IPS-18a (cell line): ENCODE results near the gene TENT4A.

ENCODE experiments used
- H3K27ac ChIP-seq: one replicate; pipeline ENCODE4 v1.5.1; 2013; ENCODE audit warnings: low read length
- H3K27me3 ChIP-seq: one replicate; pipeline ENCODE4 v1.6.1; 2013; ENCODE audit warnings: mild to moderate bottlenecking, low read length; ENCODE audit not compliant: control insufficient read depth, insufficient read depth
- H3K36me3 ChIP-seq: one replicate; pipeline ENCODE4 v1.6.1; 2013; ENCODE audit warnings: low read depth, low read length; ENCODE audit not compliant: control insufficient read depth
- H3K4me1 ChIP-seq: one replicate; pipeline ENCODE4 v1.6.1; 2013; ENCODE audit warnings: low read depth, low read length; ENCODE audit not compliant: control insufficient read depth
- H3K4me3 ChIP-seq: one replicate; pipeline ENCODE4 v1.5.1; 2013; ENCODE audit warnings: low read length
- H3K9ac ChIP-seq: one replicate; pipeline ENCODE4 v1.6.1; 2013; ENCODE audit warnings: mild to moderate bottlenecking, low read length, moderate library complexity
- H3K9me3 ChIP-seq: one replicate; pipeline ENCODE4 v1.6.1; 2013; ENCODE audit warnings: low read depth, low read length; ENCODE audit not compliant: control insufficient read depth

Gene TENT4A

GRCh38 chr5:6785161-6785860 is 72.1 kb downstream of the TENT4A start:
- Histone ChIP-seq H3K27me3 (no peaks in the 10 kb centered on the region), H3K36me3 (no peaks in the 10 kb centered on the region), H3K9ac (no peak overlapping the region), H3K27ac (no peak overlapping the region), H3K9me3 (no peaks in the 10 kb centered on the region), H3K4me1 (no peaks in the 10 kb centered on the region), H3K4me3 (no peak overlapping the region)

GRCh38 chr5:6785861-6786180 is 72.6 kb downstream of the TENT4A start:
- H3K4me1 ChIP-seq, result no peaks in the 10 kb centered on the region
- no peaks in the 10 kb centered on the region for H3K27me3 ChIP-seq

GRCh38 chr5:6786786-6787495 is 73.7 kb downstream of the TENT4A start:
- Histone ChIP-seq H3K27me3 (no peaks in the 10 kb centered on the region), H3K36me3 (no peaks in the 10 kb centered on the region), H3K27ac (no peak overlapping the region), H3K9ac (no peak overlapping the region), H3K4me1 (no peaks in the 10 kb centered on the region), H3K9me3 (no peaks in the 10 kb centered on the region), H3K4me3 (no peak overlapping the region)

More at GRCh38 chr5:6785861-6786180, 72.6 kb downstream of the TENT4A start:
- Histone ChIP-seq H3K4me3 (no peak overlapping the region), H3K27ac (no peak overlapping the region), H3K9me3 (no peaks in the 10 kb centered on the region), H3K9ac (no peak overlapping the region), H3K36me3 (no peaks in the 10 kb centered on the region)

- H3K9ac ChIP-seq, result no peak overlapping the region
- H3K27me3 ChIP-seq, result no peaks in the 10 kb centered on the region
- no peak overlapping the region for H3K4me3 ChIP-seq
- H3K9me3 ChIP-seq, result no peaks in the 10 kb centered on the region
- no peaks in the 10 kb centered on the region for H3K4me1 ChIP-seq
- H3K36me3 ChIP-seq, result no peaks in the 10 kb centered on the region
- H3K27ac ChIP-seq, result no peak overlapping the region
These were observed 74.7 kb downstream of the TENT4A start for GRCh38 chr5:6787941-6788340.

GRCh38 chr5:6788439-6788838 is 75.2 kb downstream of the TENT4A start:
- Histone ChIP-seq H3K27ac (no peak overlapping the region), H3K36me3 (no peaks in the 10 kb centered on the region), H3K4me3 (no peak overlapping the region), H3K9ac (no peak overlapping the region), H3K9me3 (no peaks in the 10 kb centered on the region), H3K27me3 (no peaks in the 10 kb centered on the region), H3K4me1 (no peaks in the 10 kb centered on the region)

GRCh38 chr5:6788956-6789649 is 75.9 kb downstream of the TENT4A start:
- H3K9me3 ChIP-seq, result no peaks in the 10 kb centered on the region
- no peak overlapping the region for H3K9ac ChIP-seq
- no peaks in the 10 kb centered on the region for H3K4me1 ChIP-seq
- no peaks in the 10 kb centered on the region for H3K27me3 ChIP-seq
- no peak overlapping the region for H3K4me3 ChIP-seq
- no peak overlapping the region for H3K27ac ChIP-seq
- no peaks in the 10 kb centered on the region for H3K36me3 ChIP-seq

GRCh38 chr5:6790346-6790865 is 77.2 kb downstream of the TENT4A start:
- no peak overlapping the region for H3K27ac ChIP-seq
- no peak overlapping the region for H3K9ac ChIP-seq
- H3K27me3 ChIP-seq, result no peaks in the 10 kb centered on the region
- H3K9me3 ChIP-seq, result no peaks in the 10 kb centered on the region
- H3K4me3 ChIP-seq, result no peak overlapping the region
- no peaks in the 10 kb centered on the region for H3K36me3 ChIP-seq
- H3K4me1 ChIP-seq, result no peaks in the 10 kb centered on the region

GRCh38 chr5:6791031-6791430 is 77.8 kb downstream of the TENT4A start:
- Histone ChIP-seq H3K4me3 (no peak overlapping the region), H3K36me3 (no peaks in the 10 kb centered on the region), H3K27me3 (no peaks in the 10 kb centered on the region), H3K9ac (no peak overlapping the region), H3K4me1 (no peaks in the 10 kb centered on the region), H3K27ac (no peak overlapping the region), H3K9me3 (no peaks in the 10 kb centered on the region)

- H3K27ac ChIP-seq, result no peak overlapping the region
- H3K27me3 ChIP-seq, result no peaks in the 10 kb centered on the region
- no peak overlapping the region for H3K9ac ChIP-seq
- H3K4me1 ChIP-seq, result no peaks in the 10 kb centered on the region
- no peaks in the 10 kb centered on the region for H3K9me3 ChIP-seq
- no peak overlapping the region for H3K4me3 ChIP-seq
- H3K36me3 ChIP-seq, result no peaks in the 10 kb centered on the region
These were observed 79.1 kb downstream of the TENT4A start for GRCh38 chr5:6792376-6792775.

GRCh38 chr5:6792911-6793471 is 79.8 kb downstream of the TENT4A start:
- Histone ChIP-seq H3K27me3 (no peaks in the 10 kb centered on the region), H3K36me3 (no peaks in the 10 kb centered on the region), H3K4me1 (no peaks in the 10 kb centered on the region), H3K9ac (no peak overlapping the region), H3K27ac (no peak overlapping the region), H3K4me3 (no peak overlapping the region), H3K9me3 (no peaks in the 10 kb centered on the region)

- Histone ChIP-seq H3K36me3 (no peaks in the 10 kb centered on the region), H3K27ac (no peak overlapping the region), H3K9me3 (no peaks in the 10 kb centered on the region), H3K27me3 (no peaks in the 10 kb centered on the region), H3K4me1 (no peaks in the 10 kb centered on the region), H3K9ac (no peak overlapping the region), H3K4me3 (no peak overlapping the region)
These were observed 88.0 kb downstream of the TENT4A start for GRCh38 chr5:6801236-6801635.
